Epithelial cell of esophagus (primary cell): ENCODE data around the gene ZNRF3.

Source experiments
- DNase-seq: peaks from one replicate; pipeline ENCODE4 v3.0.0; 2010; ENCODE audit warnings: low read depth
- H3K4me3 ChIP-seq: 2 replicates; pipeline ENCODE4 v1.5.1; 2011; ENCODE audit warnings: mild to moderate bottlenecking, low read length, control low read depth
- CTCF ChIP-seq: IDR thresholded peaks from 2 replicates; pipeline ENCODE4 v1.5.1; 2011; ENCODE audit warnings: low read depth, mild to moderate bottlenecking, low read length, control low read depth, inconsistent platforms; ENCODE audit not compliant: insufficient read depth; ENCODE audit errors: missing control alignments

The ZNRF3 gene

GRCh38 chr22:28956506-28956905 lies 73.1 kb downstream of the ZNRF3 start:
- TF ChIP-seq CTCF = no peak
- no peak for DNase-seq
- H3K4me3 ChIP-seq = no peak overlapping the region

- no peak overlapping the region for H3K4me3 ChIP-seq
- no peak for TF ChIP-seq CTCF
- DNase-seq = peak; percentile 72
Measured at GRCh38 chr22:28958611-28959010, 75.2 kb downstream of the ZNRF3 start.

GRCh38 chr22:28962042-28962554 lies 78.7 kb downstream of the ZNRF3 start:
- no peak overlapping the region for H3K4me3 ChIP-seq
- no peak for DNase-seq
- TF ChIP-seq CTCF = no peak

- no peak for DNase-seq
- no peak overlapping the region for H3K4me3 ChIP-seq
- TF ChIP-seq CTCF = no peak
Measured at GRCh38 chr22:28963362-28963761, 80.0 kb downstream of the ZNRF3 start.

GRCh38 chr22:28967163-28967665 lies 83.8 kb downstream of the ZNRF3 start:
- TF ChIP-seq CTCF = no peak
- no peak overlapping the region for H3K4me3 ChIP-seq
- no peak for DNase-seq

GRCh38 chr22:28967969-28968368 lies 84.6 kb downstream of the ZNRF3 start:
- DNase-seq = no peak
- H3K4me3 ChIP-seq = no peak overlapping the region
- TF ChIP-seq CTCF = no peak
